ENCODE measurements around the gene XRCC2.
"Not testable (repeated sequence)": the region's sequence is repeated elsewhere in the genome, so short reads cannot be mapped to it uniquely, and the experiment has no call there.

Gene XRCC2

DNA sequence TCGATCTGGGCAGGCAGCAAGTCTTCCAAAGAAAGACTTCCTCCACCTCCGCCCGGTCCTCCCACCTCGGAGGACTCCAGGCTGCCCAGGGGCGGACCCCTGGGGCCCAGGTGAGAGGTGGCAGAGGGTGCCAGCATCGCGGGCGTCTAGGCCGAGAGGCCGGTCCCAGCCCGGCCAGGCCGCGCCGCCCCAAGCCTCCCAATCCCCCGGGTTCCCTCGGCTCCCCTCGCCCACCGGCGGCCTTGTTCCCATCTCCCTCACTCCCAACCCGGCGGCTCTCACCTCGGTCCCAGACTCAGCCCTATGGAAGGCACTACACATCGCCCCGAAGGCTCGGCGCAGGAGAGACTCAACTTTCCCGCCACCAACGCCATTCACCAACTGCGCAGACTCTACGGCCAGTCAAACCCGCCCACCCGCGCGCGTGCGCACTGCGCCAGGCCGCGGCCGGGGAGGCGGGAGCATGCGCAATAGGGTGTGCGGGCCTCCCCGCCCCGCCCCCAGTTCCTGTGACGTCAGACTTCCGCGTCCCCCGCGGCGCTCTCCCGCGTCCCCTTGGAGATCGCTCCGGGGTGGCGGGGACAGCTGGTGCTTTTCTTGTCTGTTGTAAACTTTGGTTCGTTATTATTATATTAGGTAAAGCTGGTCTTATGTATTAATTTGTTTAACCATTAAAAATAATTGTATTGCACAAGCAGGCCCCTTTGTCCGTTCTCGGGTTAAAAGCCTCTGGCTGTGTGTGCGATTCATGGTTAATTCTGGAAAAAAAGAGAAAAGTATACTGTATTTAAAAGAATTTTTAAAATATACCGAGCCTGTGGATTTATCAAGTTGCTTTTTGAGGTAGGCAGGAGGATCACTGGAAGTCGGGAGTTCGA lies at the start of gene XRCC2:
TSS of gene XRCC2 (minus strand) at position 383 of the 878 bp plus-strand sequence. CDS start at position 321, 62 bp downstream.
- peak; percentile 89 for DNase-seq

DNA sequence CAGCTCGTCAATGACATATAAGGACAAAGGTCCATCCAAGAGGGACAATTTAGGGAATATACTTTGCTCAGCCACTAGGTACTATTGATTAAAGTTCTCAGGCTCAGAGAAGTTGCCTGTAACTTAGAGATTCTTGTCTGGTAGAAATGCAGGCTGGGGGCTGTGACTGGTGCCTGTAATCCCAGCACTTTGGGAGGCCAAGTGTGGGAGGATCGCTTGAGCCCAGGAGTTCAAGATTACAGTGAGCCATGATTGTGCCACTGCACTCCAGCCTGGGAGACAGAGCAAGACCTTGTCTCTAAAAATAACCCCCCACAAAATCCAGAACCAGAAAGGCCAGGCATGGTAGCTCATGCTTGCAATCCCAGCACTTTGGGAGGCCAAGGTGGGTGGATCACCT lies 47.4 kb upstream of the XRCC2 start:
- DNase-seq: no peak

DNA sequence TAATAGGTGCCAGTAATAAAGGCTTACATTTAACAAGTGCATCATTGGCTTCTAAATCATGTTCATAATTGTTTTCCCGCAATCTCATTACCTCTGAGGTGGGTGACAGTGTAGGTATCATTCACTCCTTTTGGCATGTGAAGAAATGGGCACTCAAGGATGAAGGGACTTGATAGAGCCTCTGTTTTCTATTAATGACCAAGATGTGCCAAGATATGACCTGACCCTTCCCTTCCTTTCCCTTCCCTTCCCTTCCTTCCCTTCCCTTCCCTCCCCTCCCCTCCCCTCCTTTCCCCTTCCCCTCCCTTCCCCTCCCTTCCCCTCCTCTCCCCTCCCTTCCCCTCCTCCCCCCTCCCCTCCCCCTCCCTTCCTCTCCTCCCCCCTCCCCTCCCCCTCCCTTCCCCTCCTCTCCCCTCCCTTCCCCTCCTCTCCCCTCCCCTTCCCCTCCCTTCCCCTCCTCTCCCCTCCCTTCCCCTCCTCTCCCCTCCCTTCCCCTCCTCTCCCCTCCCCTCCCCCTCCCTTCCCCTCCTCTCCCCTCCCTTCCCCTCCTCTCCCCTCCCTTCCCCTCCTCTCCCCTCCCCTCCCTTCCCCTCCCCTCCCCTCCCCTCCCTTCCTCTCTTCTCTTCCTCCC lies 36.6 kb upstream of the XRCC2 start:
- not testable (repeated sequence) for DNase-seq

GRCh38 chr7:152711444-152711944 lies 35.6 kb upstream of the XRCC2 start:
- DNase-seq: no peak

- no peak for DNase-seq
Measured at GRCh38 chr7:152710153-152710442, 34.2 kb upstream of the XRCC2 start.

GRCh38 chr7:152709287-152710152 lies 33.6 kb upstream of the XRCC2 start:
- no peak for DNase-seq

DNA sequence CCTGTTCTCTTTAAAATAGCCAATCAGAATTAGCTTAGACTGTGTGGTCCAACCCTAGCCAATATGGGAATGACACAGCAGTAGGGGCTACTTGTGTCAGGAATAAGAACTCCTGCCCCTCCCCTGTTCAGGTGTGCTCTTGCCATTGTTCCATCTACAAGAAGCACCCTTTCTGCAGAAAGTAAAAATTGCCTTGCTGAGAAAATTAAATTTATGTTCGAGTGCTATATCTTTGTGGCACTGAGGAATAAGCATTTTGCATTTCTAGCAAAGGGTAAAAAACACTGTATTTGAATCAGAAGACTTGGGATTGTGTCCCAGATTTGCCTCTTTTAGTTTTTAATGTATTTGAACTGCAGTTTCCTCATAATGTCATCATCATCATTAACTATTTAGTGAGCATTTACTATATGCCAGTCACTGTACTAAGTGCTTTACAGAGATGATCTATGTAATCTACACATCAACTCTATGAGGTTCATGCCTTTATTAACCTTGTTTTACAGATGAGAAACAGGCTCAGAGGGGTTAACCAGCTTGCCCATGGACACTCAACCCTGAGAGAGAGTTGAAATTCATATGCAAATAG lies 28.9 kb upstream of the XRCC2 start:
- no peak for DNase-seq

- DNase-seq: no peak
Measured at GRCh38 chr7:152699079-152699478, 23.1 kb upstream of the XRCC2 start.

DNA sequence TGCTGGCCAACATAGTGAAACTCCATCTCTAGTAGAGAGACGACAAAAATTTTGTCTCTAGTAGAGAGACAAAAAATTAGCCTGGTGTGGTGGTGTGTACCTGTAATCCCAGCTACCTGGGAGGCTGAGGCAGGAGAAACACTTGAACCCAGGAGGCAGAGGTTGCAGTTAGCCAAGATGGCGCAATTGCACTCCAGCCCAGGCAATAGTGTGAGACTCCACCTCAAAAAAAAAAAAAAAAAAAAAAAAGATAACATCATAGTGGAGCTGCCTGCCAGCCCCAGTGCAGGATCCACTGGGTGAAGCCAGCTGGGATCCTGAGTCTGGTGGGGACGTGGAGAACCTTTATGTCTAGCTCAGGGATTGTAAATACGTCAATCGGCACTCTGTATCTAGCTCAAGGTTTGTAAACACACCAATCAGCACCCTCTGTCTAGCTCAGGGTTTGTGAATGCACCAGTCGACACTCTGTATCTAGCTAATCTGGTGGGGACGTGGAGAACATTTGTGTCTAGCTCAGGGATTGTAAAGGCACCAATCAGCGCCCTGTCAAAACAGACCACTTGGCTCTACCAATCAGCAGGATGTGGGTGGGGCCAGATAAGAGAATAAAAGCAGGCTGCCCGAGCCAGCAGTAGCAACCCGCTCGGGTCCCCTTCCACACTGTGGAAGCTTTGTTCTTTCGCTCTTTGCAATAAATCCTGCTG lies 21.5 kb upstream of the XRCC2 start:
- not testable (repeated sequence) for DNase-seq

GRCh38 chr7:152692196-152692595 lies 16.3 kb upstream of the XRCC2 start:
- DNase-seq: not testable (repeated sequence)

GRCh38 chr7:152683297-152683696 lies 7.4 kb upstream of the XRCC2 start:
- DNase-seq: no peak

DNA sequence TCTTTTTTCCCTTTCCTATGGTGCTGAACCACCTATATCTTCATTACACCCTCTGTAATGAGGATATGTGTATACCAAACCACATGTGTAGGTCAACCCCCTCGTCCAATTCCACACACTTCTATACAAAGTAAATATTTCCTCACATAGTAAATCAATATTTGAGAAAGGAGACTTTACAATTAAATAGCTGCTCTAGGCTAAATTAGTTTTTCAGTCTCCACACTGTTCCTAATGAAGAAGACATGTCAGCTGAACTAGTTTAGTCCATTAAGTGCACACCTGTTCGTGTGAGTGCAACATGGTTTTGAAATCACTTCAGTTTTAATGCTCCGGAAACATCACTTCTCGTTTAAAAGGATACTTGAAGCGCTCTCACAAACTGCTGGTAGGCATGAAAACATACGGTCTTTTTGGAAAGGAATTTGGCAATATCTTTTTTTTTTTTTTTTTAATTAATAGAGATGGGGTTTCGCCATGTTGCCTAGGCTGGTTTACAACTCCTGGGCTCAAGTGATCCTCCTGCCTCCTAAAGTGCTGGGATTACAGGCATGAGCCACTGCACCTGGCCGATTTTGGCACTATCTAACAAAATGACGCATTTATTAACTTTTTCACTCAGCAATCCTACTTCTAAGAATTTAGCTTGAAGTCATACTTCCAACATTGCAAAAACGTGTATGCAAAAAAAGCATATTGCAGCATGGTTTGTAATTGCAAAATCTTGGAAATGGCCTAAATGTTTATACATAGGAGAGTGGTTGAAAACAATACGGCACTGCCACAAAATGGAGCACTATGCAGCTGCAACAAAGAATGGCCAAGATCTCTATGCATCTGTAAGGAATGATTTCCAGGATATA lies 2.1 kb upstream of the XRCC2 start:
- DNase-seq: no peak

- no peak for DNase-seq
Measured at GRCh38 chr7:152674860-152675758, 832 bp downstream of the XRCC2 start.

DNA sequence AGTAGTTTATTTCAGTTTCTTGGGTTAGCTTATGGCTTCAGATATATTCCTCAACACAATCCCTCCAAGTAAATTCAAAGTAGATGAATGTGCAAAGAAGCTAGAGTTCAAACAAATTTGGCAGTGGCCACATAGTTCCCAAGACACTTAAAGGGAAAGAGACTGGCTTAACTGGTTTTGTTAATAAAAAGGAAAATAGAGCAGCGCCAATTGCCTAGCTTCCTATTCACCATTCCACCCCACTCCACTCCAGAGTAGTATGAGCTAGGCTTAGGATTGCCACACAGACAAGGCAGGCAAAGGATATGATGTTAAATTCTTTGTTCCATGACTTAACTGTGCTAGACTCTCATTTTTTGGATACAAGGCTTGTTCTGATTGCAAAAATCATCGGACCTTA lies 2.0 kb downstream of the XRCC2 start:
- no peak for DNase-seq

DNA sequence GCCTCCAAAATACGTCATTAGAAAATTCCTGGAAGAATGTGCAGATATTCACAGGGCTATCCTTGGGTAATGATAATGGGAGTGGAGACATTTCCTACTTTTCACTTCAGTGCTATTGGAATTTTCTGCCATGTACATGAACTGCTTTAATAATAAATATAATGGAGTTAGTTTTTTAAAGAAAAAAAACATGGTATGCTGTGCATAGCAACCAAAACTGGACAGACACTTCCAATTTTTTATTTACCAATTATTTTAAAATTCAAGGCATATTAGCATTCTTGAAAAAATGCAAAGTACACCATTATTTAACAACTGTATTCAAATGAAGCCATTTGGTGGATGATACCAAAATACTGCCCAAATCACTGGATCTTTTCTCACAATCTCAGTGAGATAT lies 3.3 kb downstream of the XRCC2 start:
- no peak for DNase-seq

DNA sequence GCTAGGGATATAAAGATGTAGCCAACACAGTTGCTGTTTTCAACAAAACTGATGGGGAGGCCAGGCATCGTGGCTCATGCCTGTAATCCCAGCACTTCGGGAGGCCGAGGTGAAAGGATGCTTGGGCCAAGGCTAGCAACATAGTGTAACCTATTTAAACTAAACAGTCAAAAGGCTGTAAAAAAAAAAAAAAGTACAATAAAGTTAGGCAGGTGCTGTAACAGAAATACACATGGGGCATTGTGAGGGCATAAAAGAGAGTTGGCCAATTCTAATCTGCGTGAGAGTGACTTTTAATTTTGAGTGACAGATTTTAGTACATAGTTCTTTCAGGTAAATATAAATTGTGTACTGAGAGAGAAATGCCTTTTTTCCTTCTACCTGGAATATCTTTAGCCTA lies 6.2 kb downstream of the XRCC2 start:
- no peak for DNase-seq

DNA sequence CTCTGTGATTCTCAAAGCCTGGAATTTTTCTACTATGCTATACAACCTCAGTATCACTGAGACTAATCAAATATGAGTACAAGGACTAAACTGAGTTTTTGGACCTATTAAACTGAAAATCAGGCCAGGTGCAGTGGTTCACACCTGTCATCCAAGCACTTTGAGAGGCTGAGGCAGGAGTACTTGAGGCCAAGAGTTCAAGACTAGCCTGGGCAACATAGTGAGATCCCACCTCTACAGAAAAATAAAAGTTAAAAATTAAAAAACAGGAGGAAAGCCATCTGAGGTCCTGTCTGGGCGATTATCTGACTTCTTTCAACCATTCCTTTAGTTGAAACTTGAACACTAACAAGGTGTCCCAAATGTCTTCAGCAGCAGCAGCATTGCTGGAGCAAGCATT lies 7.0 kb downstream of the XRCC2 start:
- no peak for DNase-seq

GRCh38 chr7:152667958-152668357 lies 8.0 kb downstream of the XRCC2 start:
- no peak for DNase-seq

DNA sequence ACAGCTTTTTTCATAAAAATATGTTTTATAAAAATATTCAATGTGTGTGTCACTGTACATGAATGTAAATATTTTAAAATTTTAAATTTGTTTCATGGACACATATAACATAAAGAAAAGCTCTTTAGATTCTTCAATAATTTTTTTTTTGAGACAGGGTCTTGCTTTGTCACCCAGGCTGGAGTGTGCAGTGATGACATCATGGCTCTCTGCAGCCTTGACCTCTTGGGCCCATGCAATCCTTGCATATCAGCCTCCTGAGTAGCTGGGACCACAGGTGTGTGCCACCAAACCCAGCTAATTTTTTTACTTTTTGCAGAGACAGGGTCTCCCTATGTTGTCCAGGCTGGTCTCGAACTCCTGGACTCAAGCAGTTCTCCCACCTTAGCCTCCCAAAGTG lies 9.9 kb downstream of the XRCC2 start:
- no peak for DNase-seq

DNA sequence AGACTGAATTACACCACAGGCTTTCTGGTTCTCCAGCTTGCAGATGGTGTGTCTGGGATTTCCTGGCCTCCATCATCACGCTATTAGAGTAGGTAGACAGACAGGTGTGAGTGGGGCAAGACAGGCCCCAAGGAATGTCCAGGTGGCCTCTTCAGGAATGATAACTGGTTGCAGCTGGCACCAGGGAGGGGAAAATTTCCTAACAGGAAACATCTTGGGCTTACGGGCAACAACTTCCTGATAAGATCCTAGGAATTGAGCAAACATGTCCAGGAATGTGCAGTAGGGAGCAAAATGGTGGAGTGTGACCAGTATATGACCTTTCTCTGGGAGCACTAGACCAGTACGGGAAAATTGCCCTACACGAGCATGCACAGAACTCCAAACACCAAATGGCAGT lies 11.3 kb downstream of the XRCC2 start:
- no peak for DNase-seq

Measured in stimulated activated naive CD4-positive, alpha-beta T cell treated with Interleukin-2 at 50 U/mL for 16 hours (primary cell).